OCI-LY3 (cell line): ENCODE results near the gene CASK.

Experiments
- EZH2phosphoT487 ChIP-seq: fragments of 200-600 bp; shearing (Covaris generic); IDR thresholded peaks from 2 replicates; pipeline ENCODE4 v1.6.1; 2018; ENCODE audit warnings: antibody characterized with exemption, mixed run types, low read depth
- TF ChIP-seq, protein P1 (sequence below): fragments of 200-600, 300-600 bp; sonication (generic); IDR thresholded peaks from 2 replicates; pipeline ENCODE4 v1.5.1; 2014; ENCODE audit warnings: antibody characterized with exemption, low read length, low read depth

DNA sequence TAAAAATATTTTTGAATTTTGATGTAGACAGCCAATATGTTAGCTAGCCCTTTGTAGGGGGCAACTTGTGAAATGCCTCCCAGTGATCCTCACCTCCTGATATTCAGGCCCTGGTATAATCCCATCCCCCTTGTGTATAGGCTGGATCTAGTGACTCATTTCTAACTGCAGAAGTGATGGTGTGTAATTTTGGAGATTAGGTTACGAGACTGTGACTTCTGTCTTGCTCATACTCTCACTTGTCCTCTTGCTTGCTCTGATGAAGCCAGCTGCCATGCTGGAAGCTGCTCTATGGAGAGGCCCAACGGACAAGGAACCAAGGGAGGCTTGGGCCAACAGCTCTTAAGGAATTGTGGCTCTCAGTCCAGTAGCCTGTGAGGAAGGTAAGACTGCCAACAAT lies 137.7 kb downstream of the CASK start:
- TF ChIP-seq EZH2phosphoT487: no peak
- TF ChIP-seq, protein P1, sequence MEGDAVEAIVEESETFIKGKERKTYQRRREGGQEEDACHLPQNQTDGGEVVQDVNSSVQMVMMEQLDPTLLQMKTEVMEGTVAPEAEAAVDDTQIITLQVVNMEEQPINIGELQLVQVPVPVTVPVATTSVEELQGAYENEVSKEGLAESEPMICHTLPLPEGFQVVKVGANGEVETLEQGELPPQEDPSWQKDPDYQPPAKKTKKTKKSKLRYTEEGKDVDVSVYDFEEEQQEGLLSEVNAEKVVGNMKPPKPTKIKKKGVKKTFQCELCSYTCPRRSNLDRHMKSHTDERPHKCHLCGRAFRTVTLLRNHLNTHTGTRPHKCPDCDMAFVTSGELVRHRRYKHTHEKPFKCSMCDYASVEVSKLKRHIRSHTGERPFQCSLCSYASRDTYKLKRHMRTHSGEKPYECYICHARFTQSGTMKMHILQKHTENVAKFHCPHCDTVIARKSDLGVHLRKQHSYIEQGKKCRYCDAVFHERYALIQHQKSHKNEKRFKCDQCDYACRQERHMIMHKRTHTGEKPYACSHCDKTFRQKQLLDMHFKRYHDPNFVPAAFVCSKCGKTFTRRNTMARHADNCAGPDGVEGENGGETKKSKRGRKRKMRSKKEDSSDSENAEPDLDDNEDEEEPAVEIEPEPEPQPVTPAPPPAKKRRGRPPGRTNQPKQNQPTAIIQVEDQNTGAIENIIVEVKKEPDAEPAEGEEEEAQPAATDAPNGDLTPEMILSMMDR: no peak
